Measurements from ENCODE around the gene CDH4. TPM values are rescaled to one million over a fixed set of nuclear protein-coding genes. Genes with fewer than 3 reads are reported as not detected.

CDH4 gene
- total and polyA plus RNA-seq, 9 of the 15 experiments (the other 6 are each of a cell fraction or from before 2014, with no cell fraction given) = 0.04 TPM; not detected in 8

DNA sequence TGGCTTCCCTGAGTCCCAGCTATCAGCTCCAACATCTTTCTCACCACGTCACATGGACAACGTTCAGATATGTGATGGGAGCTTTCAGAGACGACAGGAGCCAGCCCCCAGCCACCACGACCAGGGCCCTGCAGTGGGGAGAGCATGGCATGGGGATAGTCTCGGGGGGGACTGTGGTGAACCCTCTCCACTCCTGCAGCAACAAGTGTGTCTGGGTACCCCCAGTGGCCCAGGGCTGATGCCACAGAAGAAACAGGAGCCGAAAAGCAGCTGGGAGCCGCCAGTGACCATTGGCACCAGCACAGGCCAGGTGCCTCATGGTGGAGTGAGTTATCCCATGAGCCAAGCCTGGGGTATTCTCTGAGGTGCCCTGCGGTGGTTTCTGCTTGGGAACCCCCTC is 473.9 kb downstream of the CDH4 start:
- DNase-seq (ENCODE audit: extremely low read depth in 1 of 4, low spot score in 3 of 4) (no peak), ATAC-seq (no peak), FAIRE-seq (no peak)
- Histone ChIP-seq H3K4me1 (replicated peaks in 1 of 2; ENCODE audit: control insufficient read depth in 2 of 2, insufficient read depth in 2 of 2, low read length in 2 of 2) (no peaks in the 10 kb centered on the region; a peak in 1 of 5 replicates), H3K79me2 (ENCODE audit: control insufficient read depth, insufficient read depth, low read length) (no peaks in the 10 kb centered on the region), H3K4me3 (no peak overlapping the region), H3K27ac (ENCODE audit: extremely low read depth, low read depth, low read length) (no peak overlapping the region), H4K20me1 (replicated peaks; ENCODE audit: control insufficient read depth, insufficient read depth, low read length) (no peaks in the 10 kb centered on the region; the same call in 1 of the 2 replicates), H3K4me2 (ENCODE audit: insufficient read depth, low read length) (no peak overlapping the region), H3K9me1 (ENCODE audit: control insufficient read depth, insufficient read depth, low read length) (no peaks in the 10 kb centered on the region), H2AFZ (ENCODE audit: low read depth, low read length) (no peak overlapping the region), H3K9ac (ENCODE audit: insufficient read depth in 1 of 2, low read depth in 2 of 2, low read length in 2 of 2) (no peak overlapping the region), H3K9me3 (replicated peaks; ENCODE audit: control insufficient read depth, insufficient read depth, low read depth, low read length) (no peaks in the 10 kb centered on the region), H3K27me3 (ENCODE audit: control insufficient read depth in 2 of 2, insufficient read depth in 2 of 2, low read length in 2 of 2) (peaks cover 0 to 8% of the 10 kb centered on the region in 2 experiments; a peak in 1 of 5 replicates), H3K36me3 (ENCODE audit: control insufficient read depth, insufficient read depth, low read length) (no peaks in the 10 kb centered on the region)
- BruUV-seq (replicated peaks) = no TSS peak
- intact Hi-C loops (cut with micrococcal nuclease) = no loop called here
- in situ Hi-C loops (cut with MboI) = no loop called here
- WGBS (ENCODE audit: insufficient coverage, low coverage, missing lambda C conversion rate) = 2% methylated on average over 6 of the region's 8 CpGs
- POLR2A ChIA-PET = interaction anchor here (0.6 kb wide), 1 partner anchor 19 kb away, joined by 4 read pairs; no protein-coding TSS in a partner anchor
- CTCF ChIA-PET (ENCODE audit: low intra/inter-chr PET ratio) = no interaction called here
- TF ChIP-seq ZFPM2 (CRISPR knock-in tag; IDR thresholded peaks at IDR 0.05) (no peak), CTBP1 (IDR thresholded peaks at IDR 0.05; ENCODE audit: borderline replicate concordance) (no peak), ZHX1 (conservative IDR thresholded peaks at IDR 0.05; ENCODE audit: low read length) (no peak), DPF2 (IDR thresholded peaks at IDR 0.05) (no peak), CBX3 (IDR thresholded peaks at IDR 0.05; ENCODE audit: borderline replicate concordance in 1 of 2, low read length in 2 of 2) (no peak), CHD1 (IDR thresholded peaks at IDR 0.05; ENCODE audit: low read length) (no peak), ELF1 (tag; IDR thresholded peaks at IDR 0.05) (no peak), ZNF175 (CRISPR knock-in tag; IDR thresholded peaks at IDR 0.05; ENCODE audit: low read depth) (no peak), ZNF76 (CRISPR knock-in tag; IDR thresholded peaks at IDR 0.05; ENCODE audit: borderline replicate concordance) (no peak), ZNF277 (CRISPR knock-in tag; IDR thresholded peaks at IDR 0.05; ENCODE audit: borderline replicate concordance) (no peak), MTA2 (IDR thresholded peaks at IDR 0.05; ENCODE audit: low read depth) (no peak), TRIM24 (IDR thresholded peaks at IDR 0.05) (no peak), CUX1 (CRISPR knock-in tag; IDR thresholded peaks at IDR 0.05) (no peak)
- TF ChIP-seq, protein P1, sequence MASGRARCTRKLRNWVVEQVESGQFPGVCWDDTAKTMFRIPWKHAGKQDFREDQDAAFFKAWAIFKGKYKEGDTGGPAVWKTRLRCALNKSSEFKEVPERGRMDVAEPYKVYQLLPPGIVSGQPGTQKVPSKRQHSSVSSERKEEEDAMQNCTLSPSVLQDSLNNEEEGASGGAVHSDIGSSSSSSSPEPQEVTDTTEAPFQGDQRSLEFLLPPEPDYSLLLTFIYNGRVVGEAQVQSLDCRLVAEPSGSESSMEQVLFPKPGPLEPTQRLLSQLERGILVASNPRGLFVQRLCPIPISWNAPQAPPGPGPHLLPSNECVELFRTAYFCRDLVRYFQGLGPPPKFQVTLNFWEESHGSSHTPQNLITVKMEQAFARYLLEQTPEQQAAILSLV (tag; IDR thresholded peaks at IDR 0.05) = no peak
